Transverse colon (tissue), 4 donors: ENCODE measurements around the gene GALNT12. TPM values are rescaled to one million over a fixed set of nuclear protein-coding genes. Genes with fewer than 3 reads are reported as not detected.

Source experiments
- DNase-seq: peaks from one replicate; pipeline ENCODE4 v3.0.0-alpha.2; 2019
- H3K27ac ChIP-seq, 4 donors: fragments of 200-600 bp; sonication (generic); 2 replicates each; pipeline ENCODE4 v1.5.1; 2016 to 2018; ENCODE audit warnings: inconsistent platforms in 4 of 4
- H3K27me3 ChIP-seq: fragments of 200-600 bp; sonication (generic); 2 replicates; pipeline ENCODE4 v1.5.1; 2017; ENCODE audit warnings: inconsistent platforms
- H3K36me3 ChIP-seq, 4 donors: fragments of 200-600 bp; sonication (generic); 2 replicates each; pipeline ENCODE4 v1.5.1; 2017 to 2019; ENCODE audit warnings: inconsistent platforms in 4 of 4
- H3K4me1 ChIP-seq, 4 donors: fragments of 200-600 bp; sonication (generic); 2 replicates each; pipeline ENCODE4 v1.5.1; 2017 to 2020; ENCODE audit warnings: inconsistent platforms in 4 of 4
- H3K4me3 ChIP-seq, 4 donors: fragments of 200-600 bp; sonication (generic); 1 replicate in 1 of 4; 2 replicates in 3 of 4; pipeline versions ENCODE4 v1.5.1 to v1.6.1; 2017 to 2019; ENCODE audit warnings: inconsistent platforms in 4 of 4
- H3K9me3 ChIP-seq, 2 donors: fragments of 200-600 bp; sonication (generic); 2 replicates each; pipeline ENCODE4 v1.5.1; 2017 to 2019; ENCODE audit warnings: inconsistent platforms in 2 of 2
- CTCF ChIP-seq, 5 experiments: fragments of 200-600 bp in 3 of 5; fragments of 450-650 bp in 2 of 5; sonication (generic) in 3 of 5; IDR thresholded peaks; 1 replicate in 2 of 5; 2 replicates in 3 of 5; pipeline ENCODE4 v1.5.1; 2016 to 2017; ENCODE audit warnings: antibody characterized with exemption in 5 of 5, inconsistent platforms in 3 of 5, mild to moderate bottlenecking in 2 of 5, moderate library complexity in 1 of 5
- EP300 ChIP-seq: sonication (generic); formaldehyde crosslinking; IDR thresholded peaks from one replicate; pipeline ENCODE4 v1.6.1; 2017; ENCODE audit warnings: antibody characterized with exemption, low read depth
- POLR2A ChIP-seq: fragments of 450-650 bp; IDR thresholded peaks from one replicate; pipeline ENCODE4 v1.6.1; 2016; ENCODE audit warnings: antibody characterized with exemption, mild to moderate bottlenecking, moderate library complexity
- POLR2AphosphoS5 ChIP-seq, 3 donors: sonication (generic); formaldehyde crosslinking; IDR thresholded peaks; one replicate each; pipeline ENCODE4 v1.6.1; 2016; ENCODE audit warnings: antibody characterized with exemption in 3 of 3
- WGBS, 2 donors: methylation state at CpG; one replicate each; pipeline ENCODE4 v1.1.5; 2018; ENCODE audit warnings: low coverage in 1 of 2; 5-methylcytosine and 5-hydroxymethylcytosine counted together
- in situ Hi-C, 4 donors: fragments of 200-750 bp; cut with MboI; loops; one replicate each; pipeline versions ENCODE4 v1.15.0 to v1.15.1; 2017; ENCODE audit warnings: low sequenced_read_pairs in 3 of 4, low pct_ligation_motif_present in 1 of 4, low pct_unique_long_range_greater_than_20kb in 1 of 4
- intact Hi-C: fragments of 100-400 bp; cut with DNase I; formaldehyde crosslinking; loops from one replicate; pipeline ENCODE4 v1.15.1; 2023; ENCODE audit warnings: low total_unique reads
- total RNA-seq, 4 donors: library from RNA; depleted of rRNA; stranded (reverse); fragments of >200 nt; gene quantifications; one replicate each; pipeline ENCODE4 v1.1.0, GENCODE V29; 2016

The GALNT12 gene
- total RNA-seq, 4 donors from 2014 or later = 79.7 to 174 (median 120) TPM

GRCh38 chr9:98818764-98819163 is 11.3 kb downstream of the GALNT12 start:
- no peak for DNase-seq
- Histone ChIP-seq H3K4me3 (no peak overlapping the region), H3K4me1 (no peaks in the 10 kb centered on the region), H3K27me3 (no peaks in the 10 kb centered on the region), H3K9me3 (no peaks in the 10 kb centered on the region), H3K36me3 (no peaks in the 10 kb centered on the region), H3K27ac (peak overlapping the region in 1 of 4 donors; percentile 5)
- WGBS, 2 donors = 78% methylated on average over 2 of the region's 2 CpGs; no CpG with 5 or more reads in 1 of the 2 donors
- TF ChIP-seq CTCF (IDR thresholded peaks at IDR 0.05) (no peak), EP300 (no peak), POLR2A (no peak), POLR2AphosphoS5 (IDR thresholded peaks at IDR 0.05) (no peak)
- intact Hi-C loops = no loop called here
- in situ Hi-C loops = no loop called here

DNA sequence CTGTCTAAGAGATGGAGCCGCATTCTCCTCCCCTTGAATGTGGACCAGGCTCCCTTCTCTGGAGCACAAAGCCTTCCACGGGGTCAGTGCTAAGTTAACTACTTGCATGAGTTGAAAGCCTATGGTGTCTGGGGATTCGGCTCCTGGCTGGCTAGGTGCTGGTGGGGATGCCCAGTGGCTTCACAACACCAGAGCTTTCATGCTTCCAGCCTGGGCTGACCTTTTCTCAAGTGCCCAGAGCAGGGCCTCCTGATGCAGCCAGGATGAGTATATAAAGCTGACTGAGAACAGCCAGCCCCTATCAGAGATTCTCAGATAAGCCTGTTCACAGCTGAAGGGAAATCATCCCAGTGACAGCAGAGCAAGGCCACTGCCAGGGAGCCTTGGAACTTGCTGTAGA is 11.8 kb downstream of the GALNT12 start:
- H3K36me3 ChIP-seq = no peaks in the 10 kb centered on the region
- H3K9me3 ChIP-seq = no peaks in the 10 kb centered on the region
- no peak for TF ChIP-seq POLR2AphosphoS5 (IDR thresholded peaks at IDR 0.05)
- no peak for TF ChIP-seq CTCF (IDR thresholded peaks at IDR 0.05)
- TF ChIP-seq POLR2A = no peak
- TF ChIP-seq EP300 = no peak
- in situ Hi-C loops (no loop called here), intact Hi-C loops (no loop called here)
- H3K27ac ChIP-seq = no peak overlapping the region
- no peak for DNase-seq
- 93 to 94% methylated on average over 3 of the region's 3 CpGs for WGBS, 2 donors
- no peaks in the 10 kb centered on the region for H3K4me1 ChIP-seq
- H3K27me3 ChIP-seq = no peaks in the 10 kb centered on the region
- H3K4me3 ChIP-seq = no peak overlapping the region

DNA sequence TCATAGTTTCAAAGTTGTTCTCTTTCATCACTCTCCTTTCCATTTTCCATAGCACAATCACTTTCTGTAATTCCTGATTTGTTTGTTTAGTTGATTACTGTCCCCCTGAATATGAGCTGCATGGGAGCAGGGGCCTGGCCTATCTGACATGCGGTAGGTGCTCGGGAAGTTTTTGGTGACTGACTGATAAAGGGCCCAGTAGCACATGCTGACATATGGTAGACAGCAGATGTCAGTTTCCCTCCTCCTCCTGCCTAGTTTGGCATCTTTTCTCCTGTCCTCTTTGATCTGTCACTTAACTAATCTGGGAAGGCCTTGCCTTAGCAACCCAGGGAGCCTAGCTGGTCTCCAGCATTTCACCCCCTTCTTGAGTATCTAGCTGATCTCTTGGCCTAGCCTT is 14.4 kb downstream of the GALNT12 start:
- intact Hi-C loops (no loop called here), in situ Hi-C loops (no loop called here)
- no peaks in the 10 kb centered on the region for H3K9me3 ChIP-seq
- no peaks in the 10 kb centered on the region for H3K27me3 ChIP-seq
- no peak overlapping the region for H3K4me3 ChIP-seq
- H3K36me3 ChIP-seq = no peaks in the 10 kb centered on the region
- WGBS, 2 donors = 92% methylated on average over 2 of the region's 2 CpGs; no CpG with 5 or more reads in 1 of the 2 donors
- no peak overlapping the region for H3K27ac ChIP-seq
- no peaks in the 10 kb centered on the region for H3K4me1 ChIP-seq
- DNase-seq = no peak
- TF ChIP-seq EP300 (no peak), POLR2AphosphoS5 (IDR thresholded peaks at IDR 0.05) (no peak)

DNA sequence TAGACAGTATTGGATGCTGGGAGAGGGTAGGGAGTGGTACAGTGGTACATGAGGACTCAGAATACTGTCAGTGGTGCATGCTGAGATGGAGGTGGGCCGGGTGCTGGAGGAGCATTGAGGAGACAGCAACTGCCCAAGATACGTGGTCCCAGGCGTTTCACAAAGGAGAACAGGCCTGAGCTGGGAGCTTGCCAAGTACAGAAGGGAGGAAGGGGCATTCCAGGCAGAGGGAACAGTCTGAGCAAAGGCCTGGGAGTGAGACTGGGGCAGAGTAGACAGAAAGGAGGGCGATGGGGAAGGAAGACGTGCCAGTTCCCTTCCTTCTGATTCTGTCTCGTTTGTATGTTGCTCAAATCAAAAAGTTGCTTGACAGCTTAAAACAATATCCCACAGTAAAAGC is 15.2 kb downstream of the GALNT12 start:
- DNase-seq = no peak
- no peaks in the 10 kb centered on the region for H3K9me3 ChIP-seq
- no peaks in the 10 kb centered on the region for H3K4me1 ChIP-seq
- H3K27me3 ChIP-seq = no peaks in the 10 kb centered on the region
- in situ Hi-C loops (no loop called here), intact Hi-C loops (no loop called here)
- TF ChIP-seq POLR2AphosphoS5 (IDR thresholded peaks at IDR 0.05) (no peak), EP300 (no peak), CTCF (IDR thresholded peaks at IDR 0.05) (no peak), POLR2A (no peak)
- no peaks in the 10 kb centered on the region for H3K36me3 ChIP-seq
- no peak overlapping the region for H3K27ac ChIP-seq
- WGBS, 2 donors = 86 to 96% methylated on average over 6 of the region's 6 CpGs
- H3K4me3 ChIP-seq = no peak overlapping the region

- WGBS, 2 donors = 98% methylated on average over 3 of the region's 3 CpGs; no CpG with 5 or more reads in 1 of the 2 donors
- Histone ChIP-seq H3K36me3 (peaks cover 0 to 2% (median 0%) of the 10 kb centered on the region in 4 donors), H3K9me3 (no peaks in the 10 kb centered on the region), H3K4me3 (no peak overlapping the region), H3K4me1 (no peaks in the 10 kb centered on the region), H3K27me3 (no peaks in the 10 kb centered on the region), H3K27ac (no peak overlapping the region)
- intact Hi-C loops (no loop called here), in situ Hi-C loops (no loop called here)
- no peak for DNase-seq
- TF ChIP-seq CTCF (IDR thresholded peaks at IDR 0.05) (no peak), EP300 (no peak), POLR2A (no peak), POLR2AphosphoS5 (IDR thresholded peaks at IDR 0.05) (no peak)
Observed at GRCh38 chr9:98823666-98824334, 16.3 kb downstream of the GALNT12 start.
